ACC112 (cell line): ENCODE results near the gene CDK3.

Experiments used
- H2AFZ ChIP-seq: fragments of 200-600 bp; sonication (generic); one replicate; pipeline ENCODE4 v1.6.0; 2017; ENCODE audit warnings: antibody characterized with exemption, low read length; ENCODE audit not compliant: unreplicated experiment
- H3K27ac ChIP-seq: fragments of 200-600 bp; sonication (generic); 2 replicates; pipeline ENCODE4 v1.5.1; 2014; ENCODE audit warnings: low read depth, mild to moderate bottlenecking, antibody characterized with exemption, low read length, moderate library complexity
- H3K27me3 ChIP-seq: fragments of 200-600 bp; sonication (generic); 2 replicates; pipeline ENCODE4 v1.6.1; 2014; ENCODE audit warnings: mild to moderate bottlenecking, antibody characterized with exemption, low read length, moderate library complexity, mixed read lengths; ENCODE audit not compliant: insufficient read depth
- H3K36me3 ChIP-seq: fragments of 200-600 bp; sonication (generic); 2 replicates; pipeline ENCODE4 v1.6.1; 2016; ENCODE audit warnings: mild to moderate bottlenecking, antibody characterized with exemption, low read length, moderate library complexity, mixed read lengths; ENCODE audit not compliant: insufficient read depth
- H3K4me1 ChIP-seq: fragments of 200-600 bp; sonication (generic); one replicate; pipeline ENCODE4 v1.6.1; 2016; ENCODE audit warnings: low read length, mixed read lengths; ENCODE audit not compliant: insufficient read depth, unreplicated experiment, control insufficient read depth
- H3K4me3 ChIP-seq: fragments of 200-600 bp; sonication (generic); 2 replicates; pipeline ENCODE4 v1.5.1; 2014; ENCODE audit warnings: mild to moderate bottlenecking, low read depth, low read length
- H3K79me2 ChIP-seq: fragments of 200-600 bp; sonication (generic); one replicate; pipeline ENCODE4 v1.6.0; 2016; ENCODE audit warnings: low read length; ENCODE audit not compliant: control insufficient read depth, unreplicated experiment, insufficient read depth

Gene CDK3

DNA sequence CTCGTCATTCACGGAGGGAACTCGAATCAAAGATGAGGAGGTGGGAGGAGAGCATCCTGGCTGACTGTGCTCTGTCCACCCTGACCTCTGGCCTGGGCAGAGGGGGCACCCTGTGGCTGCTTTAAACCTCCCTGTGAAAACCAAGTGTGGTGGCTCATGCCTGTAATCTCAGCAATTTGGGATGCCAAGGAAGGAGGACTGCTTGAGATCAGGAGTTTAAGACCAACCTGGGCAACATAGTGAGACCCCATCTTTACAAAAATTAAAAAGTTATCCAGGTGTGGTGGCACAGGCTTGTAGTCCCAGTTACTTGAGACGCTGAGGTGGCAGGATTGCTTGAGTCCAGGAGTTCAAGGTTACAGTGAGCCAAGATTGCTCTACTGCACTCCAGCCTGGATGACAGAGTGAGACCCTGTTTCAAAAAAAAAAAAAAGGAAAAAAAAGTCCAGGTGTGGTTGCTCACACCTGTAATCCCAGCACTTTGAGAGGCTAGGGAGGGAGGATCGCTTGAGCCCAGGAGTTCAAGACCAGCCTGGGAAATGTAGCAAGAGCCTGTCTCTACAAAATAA lies 5.8 kb upstream of the CDK3 start:
- Histone ChIP-seq H2AFZ (no peak overlapping the region), H3K4me1 (peaks cover 4% of the 10 kb centered on the region), H3K27ac (no peak overlapping the region), H3K4me3 (no peak overlapping the region), H3K36me3 (no peaks in the 10 kb centered on the region), H3K79me2 (no peaks in the 10 kb centered on the region), H3K27me3 (no peaks in the 10 kb centered on the region)

DNA sequence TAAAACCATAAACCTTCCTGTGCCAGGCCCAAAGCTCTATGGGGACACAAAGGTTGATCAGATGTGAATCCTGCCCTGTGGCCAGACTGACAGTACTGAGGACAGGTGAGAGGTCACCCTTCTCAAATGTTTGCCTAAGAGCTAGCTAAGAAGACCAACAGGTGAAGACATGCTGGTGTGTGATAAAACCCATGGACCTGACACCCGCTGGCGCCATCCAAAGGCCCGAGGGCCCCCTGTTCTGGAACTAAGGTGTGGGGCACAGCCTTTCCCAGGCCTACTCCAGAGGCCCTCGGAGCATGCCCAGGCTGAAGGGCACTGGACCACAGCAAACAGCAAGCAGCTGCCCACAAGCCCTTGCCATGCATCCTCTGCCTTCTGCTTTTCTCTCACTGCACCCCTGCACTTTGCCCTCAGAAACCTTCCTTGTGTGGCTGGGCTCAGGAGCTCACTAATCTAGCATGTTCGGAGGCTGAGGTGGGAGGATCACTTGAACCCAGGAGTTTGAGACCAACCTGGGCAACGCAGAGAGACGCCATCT lies 5.2 kb upstream of the CDK3 start:
- H3K4me3 ChIP-seq = no peak overlapping the region
- peaks cover 4% of the 10 kb centered on the region for H3K4me1 ChIP-seq
- H2AFZ ChIP-seq = no peak overlapping the region
- H3K27me3 ChIP-seq = no peaks in the 10 kb centered on the region
- no peak overlapping the region for H3K27ac ChIP-seq
- no peaks in the 10 kb centered on the region for H3K36me3 ChIP-seq
- H3K79me2 ChIP-seq = no peaks in the 10 kb centered on the region

DNA sequence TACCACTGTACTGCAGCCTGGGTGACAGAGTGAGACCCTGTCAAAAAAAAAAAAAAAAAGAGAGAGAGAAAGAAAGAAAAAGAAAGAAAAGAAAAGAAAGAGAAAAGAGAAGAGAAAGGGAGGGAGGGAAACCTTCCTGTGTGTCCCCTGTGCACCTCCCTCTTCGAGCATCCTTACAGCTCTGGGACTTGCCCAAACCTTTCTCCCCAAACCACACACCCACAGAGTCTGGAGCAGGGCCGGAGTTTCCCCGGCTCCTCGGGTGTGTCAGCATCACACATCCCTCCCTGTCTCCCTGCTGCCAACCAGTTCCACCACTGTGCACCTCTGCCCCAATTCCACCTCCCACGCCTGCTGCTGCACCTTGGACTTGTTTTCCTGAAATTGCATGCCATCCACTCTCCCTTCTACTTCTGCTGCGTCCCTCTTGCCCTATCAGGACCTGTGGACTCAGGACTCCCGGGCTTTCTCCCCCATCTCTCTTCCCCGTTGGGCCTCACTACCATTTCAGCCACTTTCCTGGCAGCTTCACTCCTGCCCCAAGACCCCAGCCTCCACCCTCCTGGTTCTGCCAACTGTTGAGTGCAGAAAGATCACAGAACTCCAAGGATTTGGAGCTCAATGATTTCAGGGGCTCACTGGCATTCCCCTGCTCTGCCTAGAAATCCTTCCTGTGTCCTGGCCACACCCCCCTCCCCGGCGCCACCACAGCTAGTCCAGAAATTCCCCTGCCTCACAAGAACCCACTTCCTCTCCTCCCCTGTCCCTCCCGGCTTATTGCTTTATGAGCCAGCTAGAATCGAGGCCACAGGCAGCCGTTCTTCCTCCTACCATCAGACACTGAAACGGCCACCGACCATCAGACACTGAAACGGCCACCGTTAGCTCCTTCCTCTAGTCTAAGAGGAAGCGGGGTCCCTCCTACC lies 3.7 kb upstream of the CDK3 start:
- H3K36me3 ChIP-seq = no peaks in the 10 kb centered on the region
- no peaks in the 10 kb centered on the region for H3K79me2 ChIP-seq
- peaks cover 4% of the 10 kb centered on the region for H3K4me1 ChIP-seq
- H3K4me3 ChIP-seq = no peak overlapping the region
- no peak overlapping the region for H2AFZ ChIP-seq
- no peaks in the 10 kb centered on the region for H3K27me3 ChIP-seq
- H3K27ac ChIP-seq = no peak overlapping the region

DNA sequence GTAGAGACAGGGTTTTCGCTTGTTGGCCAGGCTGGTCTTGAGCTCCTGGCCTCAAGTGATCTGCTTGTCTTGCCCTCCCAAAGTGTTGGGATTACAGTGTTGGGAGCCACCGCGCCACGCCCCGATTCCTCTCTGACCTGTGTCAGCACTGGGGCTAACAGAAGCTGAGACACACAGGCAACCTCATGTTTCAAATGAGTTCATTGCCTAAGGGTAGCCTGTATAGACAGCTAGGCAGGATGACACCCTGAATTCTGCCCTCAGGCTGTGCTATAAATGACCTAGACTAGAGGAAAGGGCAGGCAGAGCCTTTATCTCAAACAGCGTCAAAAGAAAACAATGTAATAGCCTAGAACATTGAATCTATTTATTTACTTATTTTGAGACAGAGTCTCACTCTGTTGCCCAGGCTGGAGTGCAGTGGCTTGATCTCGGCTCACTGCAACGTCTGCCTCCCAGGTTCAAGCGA lies 2.3 kb upstream of the CDK3 start:
- no peaks in the 10 kb centered on the region for H3K27me3 ChIP-seq

DNA sequence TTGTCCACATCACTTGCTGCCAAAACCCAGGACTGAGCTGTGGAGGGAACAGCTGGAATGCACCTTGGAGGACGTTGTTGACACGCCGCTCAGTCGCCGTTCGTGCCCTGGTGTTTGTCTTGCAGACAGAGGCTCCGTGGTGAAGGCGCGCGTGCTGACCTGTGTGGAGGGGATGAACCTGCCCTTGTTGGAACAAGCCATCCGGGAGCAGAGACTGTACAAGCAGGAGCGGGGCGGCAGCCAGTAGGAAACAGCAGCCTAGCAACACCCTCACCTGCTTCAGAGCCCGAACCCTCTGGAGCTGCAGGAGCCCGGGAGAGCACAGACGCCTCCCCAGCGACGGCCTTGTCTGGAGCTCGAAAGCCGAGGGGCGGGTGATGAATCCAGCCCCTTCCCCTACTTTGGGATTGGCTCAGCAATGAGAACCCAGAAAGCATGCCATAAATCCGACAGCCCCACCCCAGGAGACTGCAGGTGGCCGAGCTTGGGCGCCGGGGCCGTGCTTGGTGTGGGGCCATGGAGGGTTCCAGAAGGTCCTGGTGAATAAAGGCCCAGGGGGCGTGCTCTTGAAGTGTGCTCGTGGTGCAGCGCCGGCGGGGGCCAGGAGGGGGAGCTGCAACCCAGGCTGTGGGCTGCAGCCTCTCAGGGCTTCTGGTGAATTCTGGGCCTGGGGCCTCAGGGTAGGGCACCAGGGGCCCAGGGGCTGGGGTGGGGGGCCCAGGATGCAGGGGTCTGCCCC lies 470 bp upstream of the CDK3 start:
- Histone ChIP-seq H3K36me3 (no peaks in the 10 kb centered on the region), H3K79me2 (no peaks in the 10 kb centered on the region), H3K4me1 (peaks cover 4% of the 10 kb centered on the region), H3K4me3 (no peak overlapping the region), H2AFZ (no peak overlapping the region), H3K27ac (no peak overlapping the region), H3K27me3 (no peaks in the 10 kb centered on the region)

More for the DNA sequence above, 2.3 kb upstream of the CDK3 start:
- H3K4me3 ChIP-seq = no peak overlapping the region
- no peak overlapping the region for H3K27ac ChIP-seq
- peaks cover 4% of the 10 kb centered on the region for H3K4me1 ChIP-seq
- no peaks in the 10 kb centered on the region for H3K36me3 ChIP-seq
- no peak overlapping the region for H2AFZ ChIP-seq
- H3K79me2 ChIP-seq = no peaks in the 10 kb centered on the region

DNA sequence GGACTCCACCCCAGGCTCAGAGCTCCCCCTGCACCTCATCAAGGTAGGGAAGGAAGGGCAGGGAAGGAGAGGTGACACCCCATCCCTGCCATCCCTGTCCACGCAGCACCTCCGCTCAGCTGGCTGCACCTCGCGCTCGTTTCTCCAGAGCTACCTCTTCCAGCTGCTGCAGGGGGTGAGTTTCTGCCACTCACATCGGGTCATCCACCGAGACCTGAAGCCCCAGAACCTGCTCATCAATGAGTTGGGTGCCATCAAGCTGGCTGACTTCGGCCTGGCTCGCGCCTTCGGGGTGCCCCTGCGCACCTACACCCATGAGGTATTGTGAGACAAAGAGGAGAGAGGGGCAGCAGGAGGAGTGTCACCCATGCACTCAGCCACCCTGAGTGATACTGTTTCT lies 1.4 kb downstream of the CDK3 start:
- Histone ChIP-seq H3K27me3 (no peaks in the 10 kb centered on the region), H3K4me1 (peaks cover under 1% of the 10 kb centered on the region), H3K4me3 (no peak overlapping the region), H3K79me2 (no peaks in the 10 kb centered on the region), H2AFZ (no peak overlapping the region), H3K36me3 (no peaks in the 10 kb centered on the region), H3K27ac (no peak overlapping the region)

DNA sequence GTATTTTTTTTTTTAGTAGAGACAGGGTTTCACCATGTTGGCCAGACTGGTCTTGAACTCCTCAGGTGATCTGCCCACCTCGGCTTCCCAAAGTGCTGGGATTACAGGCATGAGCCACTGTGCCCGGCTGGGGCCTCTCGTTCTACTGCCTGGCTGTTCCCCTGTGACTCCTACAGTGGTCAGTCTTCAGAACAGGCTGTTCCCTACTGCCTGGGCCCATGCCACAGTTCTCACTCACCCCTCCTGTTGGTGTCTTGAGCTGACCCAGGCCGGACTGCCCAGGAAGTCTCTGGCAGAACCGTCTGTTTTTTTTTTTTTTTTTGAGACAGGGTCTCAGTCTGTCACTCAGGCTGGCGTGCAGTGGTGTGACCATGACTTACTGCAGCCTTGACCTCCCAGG lies 3.3 kb downstream of the CDK3 start:
- H2AFZ ChIP-seq = no peak overlapping the region
- H3K79me2 ChIP-seq = no peaks in the 10 kb centered on the region
- no peak overlapping the region for H3K4me3 ChIP-seq
- H3K27me3 ChIP-seq = no peaks in the 10 kb centered on the region
- no peaks in the 10 kb centered on the region for H3K4me1 ChIP-seq
- no peaks in the 10 kb centered on the region for H3K36me3 ChIP-seq
- no peak overlapping the region for H3K27ac ChIP-seq

DNA sequence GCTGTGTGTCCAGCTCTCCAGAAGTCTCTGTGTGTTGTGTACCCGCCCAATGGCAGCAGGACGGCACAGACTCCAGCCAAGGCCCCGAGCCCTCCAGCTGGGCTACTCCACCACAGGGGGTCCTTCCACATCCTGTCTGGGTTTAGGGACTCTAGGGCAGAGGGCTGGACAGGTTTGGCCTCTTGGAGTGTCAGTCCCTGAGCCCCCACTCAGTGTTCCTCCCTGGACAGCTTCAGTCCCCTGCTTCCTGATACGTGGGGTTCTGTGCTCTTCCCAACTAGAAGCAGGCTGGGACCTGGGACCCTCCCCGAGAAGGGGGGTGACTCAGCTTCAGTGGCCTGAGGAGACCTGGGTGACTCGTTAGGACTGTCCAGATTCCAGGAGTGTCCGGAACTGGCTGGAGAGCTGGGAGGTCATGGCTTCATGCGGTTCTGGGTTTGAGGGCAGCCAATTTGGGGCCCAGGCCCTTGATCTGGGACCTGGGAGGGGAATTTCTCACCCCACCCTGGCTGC lies 4.2 kb downstream of the CDK3 start:
- Histone ChIP-seq H2AFZ (no peak overlapping the region), H3K27ac (no peak overlapping the region), H3K79me2 (no peaks in the 10 kb centered on the region), H3K36me3 (no peaks in the 10 kb centered on the region), H3K27me3 (no peaks in the 10 kb centered on the region), H3K4me3 (no peak overlapping the region), H3K4me1 (no peaks in the 10 kb centered on the region)

DNA sequence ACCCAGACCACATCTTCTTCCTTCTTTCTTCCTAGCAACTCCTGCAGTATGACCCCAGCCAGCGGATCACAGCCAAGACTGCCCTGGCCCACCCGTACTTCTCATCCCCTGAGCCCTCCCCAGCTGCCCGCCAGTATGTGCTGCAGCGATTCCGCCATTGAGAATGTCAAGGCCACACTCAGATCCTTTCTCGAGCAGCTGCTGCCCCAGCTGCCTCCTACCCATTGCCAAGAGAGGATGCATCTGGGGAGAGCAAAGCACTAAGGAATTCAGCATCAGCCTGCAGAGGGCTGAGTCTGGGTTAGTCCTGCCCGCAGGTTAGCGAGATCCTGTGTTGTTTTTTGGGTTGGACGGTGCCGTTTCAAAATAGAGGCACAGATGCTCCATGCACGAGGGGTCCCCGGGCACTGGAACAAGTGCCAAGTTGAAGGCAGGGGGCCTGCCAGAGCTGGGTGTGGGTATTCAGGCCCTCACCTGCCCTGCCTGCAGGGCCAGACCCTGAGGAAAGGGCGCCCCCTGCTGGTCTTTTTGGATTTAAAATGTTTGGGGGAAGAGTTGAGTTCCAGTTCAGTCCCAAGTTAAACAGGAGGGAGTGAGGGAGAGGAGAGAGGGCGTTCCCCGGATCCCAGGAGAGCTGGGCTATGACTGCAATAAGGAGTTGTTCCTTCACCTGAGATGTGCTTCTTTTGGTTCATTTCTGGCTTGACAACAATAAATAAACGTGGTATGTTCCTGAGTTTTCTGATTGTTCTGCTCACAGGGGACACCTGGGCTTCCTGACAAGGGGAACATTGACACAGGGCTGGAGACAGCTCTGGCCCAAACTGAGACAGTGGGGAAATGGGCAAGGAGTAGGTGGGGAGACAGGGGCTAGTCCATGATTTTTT lies 4.9 kb downstream of the CDK3 start:
- H3K27ac ChIP-seq = no peak overlapping the region
- H3K4me3 ChIP-seq = no peak overlapping the region
- no peak overlapping the region for H2AFZ ChIP-seq
- H3K27me3 ChIP-seq = no peaks in the 10 kb centered on the region
- H3K79me2 ChIP-seq = no peaks in the 10 kb centered on the region
- no peaks in the 10 kb centered on the region for H3K36me3 ChIP-seq
- no peaks in the 10 kb centered on the region for H3K4me1 ChIP-seq
